Anterior cingulate cortex (tissue), 58 donors: ENCODE results near the gene ERI2.

Experiments
- DNase-seq, 58 donors: peaks; one replicate each; lab custom pipeline; 2025; lab: John Stamatoyannopoulos, UW

ERI2 gene

DNA sequence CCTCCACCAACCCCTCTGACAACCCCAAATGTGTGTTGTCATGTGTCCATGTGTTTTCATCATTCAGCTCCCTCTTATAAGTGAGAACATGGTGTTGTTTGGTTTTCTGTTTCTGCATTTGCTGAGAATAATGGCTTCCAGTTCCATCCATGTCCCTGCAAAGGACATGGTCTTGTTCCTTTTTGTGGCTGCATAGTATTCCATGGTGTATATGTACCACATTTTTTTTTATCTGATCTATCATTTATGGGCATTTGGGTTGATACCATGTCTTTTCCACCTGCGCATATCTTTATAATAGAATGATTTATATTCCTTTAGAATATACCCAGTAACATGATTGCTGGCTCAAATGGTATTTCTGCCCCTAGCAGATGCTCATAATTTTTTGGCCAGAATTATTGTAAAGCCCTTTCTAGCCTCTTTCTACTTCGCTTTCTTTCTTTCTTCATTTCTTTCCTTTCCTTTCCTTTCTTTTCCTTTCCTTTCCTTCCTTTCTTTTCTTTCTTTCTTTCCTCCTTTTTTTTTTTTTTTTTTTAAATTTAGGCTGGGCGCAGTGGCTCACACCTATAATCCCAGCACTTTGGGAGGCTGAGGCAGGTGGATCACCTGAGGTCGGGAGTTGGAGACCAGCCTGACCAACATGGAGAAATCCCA lies 12.8 kb upstream of the ERI2 start:
- DNase-seq = no peak

- DNase-seq = peak in 4 of 58 donors; percentile 1 to 41 (median 15)
Measured at GRCh38 chr16:20814784-20815183, 8.5 kb upstream of the ERI2 start.

DNA sequence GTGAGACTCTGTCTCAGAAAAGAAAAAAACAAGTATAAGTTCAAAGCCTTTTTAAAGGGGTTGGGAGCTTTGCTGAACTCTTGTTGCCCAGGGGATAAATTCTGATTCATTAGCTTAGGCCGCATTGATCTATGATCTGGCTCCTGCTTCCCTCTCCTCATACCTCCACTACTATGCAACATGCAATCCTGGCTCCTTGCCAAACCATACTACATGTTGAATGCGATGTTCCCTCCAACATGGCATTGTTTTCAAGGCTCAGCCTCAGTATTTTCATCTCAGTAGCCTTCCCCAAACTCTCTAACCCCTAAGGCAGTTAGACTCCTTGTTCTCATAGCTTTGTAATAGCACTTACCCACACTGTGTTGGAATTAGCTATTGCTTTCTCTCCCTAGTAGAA lies 6.2 kb upstream of the ERI2 start:
- DNase-seq = no peak

GRCh38 chr16:20811889-20812439 lies 5.7 kb upstream of the ERI2 start:
- no peak for DNase-seq

DNA sequence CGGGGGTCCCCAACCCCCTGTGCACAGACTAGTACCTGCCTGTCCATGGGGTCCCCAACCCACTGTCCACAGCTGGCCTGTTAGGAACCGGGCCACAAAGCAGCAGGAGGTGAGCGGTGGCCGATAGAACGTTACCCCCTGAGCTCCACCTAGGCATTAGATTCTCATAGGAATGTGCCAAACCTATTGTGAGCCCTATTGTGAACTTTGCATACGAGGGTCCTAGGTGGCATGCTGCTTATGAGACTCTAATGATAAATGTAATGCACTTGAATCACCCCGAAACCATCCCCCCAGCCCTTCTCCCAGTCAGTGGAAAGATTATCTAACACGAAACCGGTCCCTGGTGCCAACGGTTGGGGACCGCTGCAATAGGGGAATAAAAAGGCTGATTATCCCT lies 1.6 kb upstream of the ERI2 start:
- no peak for DNase-seq

DNA sequence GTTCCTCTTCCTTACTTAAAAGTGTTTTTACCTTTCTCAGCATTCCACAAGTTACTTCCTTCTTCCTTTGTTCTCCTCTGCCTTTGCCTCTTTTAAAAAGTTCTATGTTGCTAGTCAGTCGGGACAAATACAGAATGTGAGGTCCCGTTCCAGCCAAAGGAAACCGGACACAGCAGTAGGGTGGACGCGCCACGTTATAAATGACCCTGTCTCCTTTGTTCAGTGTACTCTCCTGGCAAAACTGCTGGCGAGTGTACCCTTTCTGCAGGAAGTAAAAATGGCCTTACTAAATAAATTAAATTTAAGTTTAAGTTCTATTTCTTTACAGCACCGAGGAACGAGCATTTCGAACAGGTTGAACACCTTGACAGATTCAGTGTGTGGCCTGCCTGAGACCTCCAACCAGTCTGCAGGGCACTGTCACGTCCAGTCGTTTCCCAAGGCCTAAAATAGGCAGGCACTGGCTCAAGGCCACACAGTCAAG lies 546 bp downstream of the ERI2 start:
- DNase-seq = peak in 1 of 58 donors; percentile 18

DNA sequence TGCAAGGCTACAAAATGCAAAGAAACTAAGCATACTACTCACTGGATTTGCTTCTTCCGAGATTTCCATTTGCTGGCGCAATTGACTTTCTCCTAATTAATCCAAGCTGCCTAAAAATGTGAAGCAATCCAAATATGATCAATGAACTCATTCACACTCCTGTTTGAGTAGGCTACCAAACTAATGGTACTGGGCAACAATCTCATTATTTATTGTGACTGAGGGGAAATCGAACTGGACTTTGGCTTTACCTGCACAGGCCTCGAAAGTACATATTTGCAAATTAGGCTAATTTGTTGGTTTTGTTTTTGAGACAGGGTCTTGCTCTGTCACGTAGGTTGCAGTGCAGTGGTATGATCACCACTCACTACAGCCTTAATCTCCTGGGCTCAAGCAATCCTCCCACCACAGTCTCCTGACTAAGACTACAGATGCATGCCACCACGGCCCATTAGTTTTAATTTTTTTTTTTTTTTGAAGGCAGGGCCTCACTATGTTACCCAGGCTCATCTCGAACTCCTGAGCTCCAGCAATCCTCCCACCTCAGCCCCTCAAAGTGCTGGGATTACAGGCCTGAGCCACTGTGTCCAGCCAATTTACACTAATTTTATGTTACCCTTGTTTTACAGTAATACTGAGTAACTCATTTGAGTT lies 2.6 kb downstream of the ERI2 start:
- no peak for DNase-seq

DNA sequence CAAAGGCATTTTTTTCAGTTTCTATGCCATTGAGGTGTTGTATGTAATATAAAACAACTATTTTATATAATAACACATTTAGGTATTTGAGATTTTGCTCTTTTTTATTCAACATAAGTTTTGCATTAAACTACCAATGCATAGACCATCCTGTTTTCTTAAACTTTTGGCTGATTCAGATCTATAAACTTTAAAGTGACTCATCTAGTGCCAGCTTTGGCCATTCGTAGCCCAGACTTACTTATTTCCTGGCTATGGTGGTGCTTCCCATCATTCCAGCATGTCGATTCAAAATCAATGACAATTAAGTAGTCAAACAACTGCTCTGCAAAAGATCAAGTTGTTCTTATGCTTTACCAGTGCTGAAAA lies 3.1 kb downstream of the ERI2 start:
- DNase-seq = no peak

DNA sequence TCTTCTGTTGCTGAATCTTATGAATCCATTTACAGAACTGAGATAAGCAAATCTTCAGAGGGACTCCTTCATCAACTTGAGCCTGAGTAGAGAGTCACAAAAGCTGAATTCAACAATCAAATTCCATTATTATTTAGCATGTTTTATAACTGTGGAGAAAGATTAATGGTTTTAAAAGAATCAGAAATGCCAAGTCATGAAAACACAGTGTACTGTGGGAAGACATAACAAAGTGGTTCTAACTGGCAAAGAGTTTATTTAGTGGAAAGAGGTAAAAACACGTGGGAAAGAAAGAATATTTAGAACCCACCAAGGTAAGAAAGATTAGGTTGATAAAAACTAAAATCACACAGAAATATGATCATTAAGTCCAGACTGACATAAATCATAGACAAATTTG lies 5.0 kb downstream of the ERI2 start:
- no peak for DNase-seq

GRCh38 chr16:20799599-20799998 lies 6.7 kb downstream of the ERI2 start:
- DNase-seq = no peak

GRCh38 chr16:20798364-20798763 lies 7.9 kb downstream of the ERI2 start:
- DNase-seq = no peak

- DNase-seq = no peak
Measured at GRCh38 chr16:20791923-20792612, 14.2 kb downstream of the ERI2 start.

DNA sequence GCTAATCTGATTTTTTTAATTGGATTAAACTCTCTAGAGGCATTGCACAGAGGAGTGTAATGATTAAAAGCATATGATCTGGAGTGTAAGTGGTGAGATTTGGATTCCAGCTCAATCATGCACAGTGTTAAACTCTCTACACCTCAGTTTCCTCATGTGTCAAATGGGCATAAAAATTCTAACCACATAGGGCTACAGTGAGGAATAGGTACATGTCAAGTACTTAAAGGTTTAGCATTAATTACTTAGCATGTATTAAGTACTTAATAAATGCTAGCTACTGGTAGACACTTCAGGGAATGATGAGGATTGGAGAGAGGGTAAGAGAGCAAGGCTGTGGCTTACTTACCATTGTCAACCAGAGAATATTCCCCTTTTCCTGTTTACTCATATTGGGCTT lies 17.1 kb downstream of the ERI2 start:
- DNase-seq = no peak

DNA sequence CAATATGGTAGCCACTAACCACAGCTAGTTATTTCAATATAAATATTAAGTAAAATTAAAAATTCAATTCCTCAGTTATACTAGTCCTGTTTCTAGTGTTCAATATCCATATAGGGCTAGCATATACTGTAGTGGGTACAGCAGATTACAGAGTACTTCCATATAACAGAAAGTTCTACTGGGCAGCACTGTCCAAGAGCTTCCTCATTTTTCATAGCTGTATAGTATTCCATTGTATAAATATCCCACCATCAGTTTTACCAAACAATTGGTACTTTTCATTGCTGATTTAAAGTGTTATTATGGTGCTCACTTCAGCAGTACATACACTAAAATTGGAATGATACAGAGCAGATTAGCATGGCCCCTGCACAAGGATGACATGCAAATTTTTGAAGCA lies 22.1 kb downstream of the ERI2 start:
- DNase-seq = no peak

- no peak for DNase-seq
Measured at GRCh38 chr16:20782470-20782869, 23.8 kb downstream of the ERI2 start.

DNA sequence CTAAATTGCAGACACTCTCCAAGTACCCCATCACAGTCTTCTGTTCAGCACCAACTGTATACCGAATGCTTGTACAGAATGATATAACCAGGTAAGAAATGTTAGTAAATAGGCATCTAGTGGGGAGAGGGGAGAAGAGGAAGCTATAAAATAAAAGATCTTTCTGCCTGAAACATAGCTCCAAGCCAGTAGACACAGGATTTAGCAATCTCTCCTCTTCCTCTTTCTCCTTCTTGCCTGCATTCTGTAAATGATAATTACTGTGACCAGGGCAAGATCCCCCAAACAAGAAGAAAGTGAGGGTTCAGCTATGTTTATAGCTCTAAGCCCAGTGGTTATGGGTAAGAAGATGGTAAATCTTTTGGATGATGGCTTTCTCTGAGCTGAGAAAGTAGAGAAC lies 24.6 kb downstream of the ERI2 start:
- no peak for DNase-seq

- peak in 4 of 58 donors; percentile 0 to 7 (median 1) for DNase-seq
Measured at GRCh38 chr16:20774703-20775362, 31.4 kb downstream of the ERI2 start.

DNA sequence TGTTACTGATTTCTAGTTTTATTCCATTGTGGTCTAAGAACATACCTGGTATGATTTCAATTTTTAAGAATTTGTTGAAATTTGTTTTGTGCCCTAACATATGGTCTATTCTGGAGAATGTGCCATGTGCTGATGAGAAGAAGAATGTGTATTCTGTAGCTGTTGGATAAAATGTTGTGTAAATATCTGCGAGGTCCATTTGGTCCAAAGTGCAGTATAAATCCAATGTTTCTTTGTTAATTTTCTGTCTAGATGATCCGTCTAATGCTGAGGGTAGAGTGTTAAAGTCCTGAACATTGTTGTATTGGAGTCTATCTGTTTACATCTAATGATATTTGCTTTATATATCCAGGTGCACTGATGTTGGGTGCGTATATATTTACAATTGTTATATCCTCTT lies 32.6 kb downstream of the ERI2 start:
- DNase-seq = no peak

DNA sequence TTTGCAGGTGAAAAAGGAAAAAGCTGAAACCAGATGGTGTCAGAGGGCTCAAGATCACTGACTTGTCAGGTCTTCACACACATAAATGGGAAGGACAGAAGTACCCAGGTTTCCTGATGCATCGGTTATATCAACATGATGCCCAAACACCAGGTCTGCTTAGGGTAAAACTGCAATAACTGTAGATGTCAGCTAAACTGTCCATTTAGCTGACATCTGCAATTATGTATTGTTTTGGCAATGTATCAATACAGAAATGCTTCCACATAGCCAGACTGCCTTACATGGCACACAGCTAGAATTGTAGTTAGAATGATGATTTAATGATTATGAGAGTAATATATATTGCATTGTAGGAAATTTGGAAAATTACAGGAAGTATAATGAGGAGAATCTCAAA lies 37.5 kb downstream of the ERI2 start:
- no peak for DNase-seq

GRCh38 chr16:20768121-20768520 lies 38.2 kb downstream of the ERI2 start:
- no peak for DNase-seq

GRCh38 chr16:20767577-20767976 lies 38.7 kb downstream of the ERI2 start:
- no peak for DNase-seq
